Thoracic aorta (tissue), 2 donors: ENCODE data around the gene TMEM129. TPM values are rescaled to one million over a fixed set of nuclear protein-coding genes. Genes with fewer than 3 reads are reported as not detected.

Experiments
- ATAC-seq: fragments of 150-250 bp; one replicate; pipeline ENCODE4 v1.8.0; 2017; ENCODE audit warnings: low read depth; ENCODE audit not compliant: insufficient number of reproducible peaks, low FRiP score
- DNase-seq: peaks from one replicate; pipeline ENCODE4 v3.0.0-alpha.2; 2020; ENCODE audit warnings: low spot score
- H3K27ac ChIP-seq, 2 donors: fragments of 200-600 bp; sonication (generic); 1 replicate in 1 of 2; 2 replicates in 1 of 2; pipeline ENCODE4 v1.5.1; 2016; ENCODE audit warnings: mild to moderate bottlenecking in 2 of 2, moderate library complexity in 2 of 2
- H3K27me3 ChIP-seq: fragments of 200-600 bp; sonication (generic); replicated peaks from 2 replicates; pipeline ENCODE4 v1.6.0; 2016; ENCODE audit warnings: mild to moderate bottlenecking; ENCODE audit not compliant: insufficient read depth
- H3K36me3 ChIP-seq: fragments of 200-600 bp; sonication (generic); one replicate; pipeline ENCODE4 v1.5.1; 2016
- H3K4me1 ChIP-seq, 2 donors: fragments of 200-600 bp; sonication (generic); 1 replicate in 1 of 2; 2 replicates in 1 of 2; pipeline versions ENCODE4 v1.5.1 to v1.6.0; 2016; ENCODE audit warnings: low read depth in 2 of 2, mild to moderate bottlenecking in 1 of 2; ENCODE audit not compliant: control insufficient read depth in 1 of 2
- H3K4me3 ChIP-seq: fragments of 200-600 bp; sonication (generic); 2 replicates; pipeline ENCODE4 v1.5.1; 2016; ENCODE audit warnings: mild to moderate bottlenecking
- H3K9me3 ChIP-seq: fragments of 200-600 bp; sonication (generic); 2 replicates; pipeline ENCODE4 v1.5.1; 2016
- CTCF ChIP-seq: fragments of 200-600 bp; sonication (generic); IDR thresholded peaks from one replicate; pipeline ENCODE4 v1.5.1; 2019; ENCODE audit warnings: antibody characterized with exemption
- total RNA-seq, 2 donors: library from RNA; depleted of rRNA; stranded (reverse); fragments of >200 nt; gene quantifications; one replicate each; pipeline versions ENCODE4 v1.1.0 to v1.2.3, GENCODE V29; 2016

Gene TMEM129
- total RNA-seq, 2 donors from 2014 or later = 58.1 to 104 TPM

GRCh38 chr4:1764670-1765069 lies 43.5 kb upstream of the TMEM129 start:
- no peaks in the 10 kb centered on the region for H3K27me3 ChIP-seq
- TF ChIP-seq CTCF = no peak

GRCh38 chr4:1763550-1764080 lies 42.5 kb upstream of the TMEM129 start:
- no peaks in the 10 kb centered on the region for H3K9me3 ChIP-seq
- H3K27me3 ChIP-seq = no peaks in the 10 kb centered on the region
- no peaks in the 10 kb centered on the region for H3K36me3 ChIP-seq
- H3K4me1 ChIP-seq = peaks cover 3 to 11% of the 10 kb centered on the region in 2 donors
- no peak overlapping the region for H3K27ac ChIP-seq
- ATAC-seq (no peak), DNase-seq (no peak)
- H3K4me3 ChIP-seq = peak overlapping the region; percentile 66
- TF ChIP-seq CTCF = no peak

More at GRCh38 chr4:1764670-1765069, 43.5 kb upstream of the TMEM129 start:
- no peak for DNase-seq
- H3K27ac ChIP-seq = no peak overlapping the region
- peaks cover 3 to 11% of the 10 kb centered on the region in 2 donors for H3K4me1 ChIP-seq
- H3K36me3 ChIP-seq = no peaks in the 10 kb centered on the region
- no peaks in the 10 kb centered on the region for H3K9me3 ChIP-seq
- ATAC-seq = no peak
- no peak overlapping the region for H3K4me3 ChIP-seq

- Histone ChIP-seq H3K4me3 (peak overlapping the region; percentile 66), H3K27me3 (no peaks in the 10 kb centered on the region), H3K4me1 (peaks cover 3 to 11% of the 10 kb centered on the region in 2 donors), H3K9me3 (no peaks in the 10 kb centered on the region), H3K27ac (no peak overlapping the region), H3K36me3 (no peaks in the 10 kb centered on the region)
- no peak for DNase-seq
- ATAC-seq = no peak
- TF ChIP-seq CTCF = no peak
Measured at GRCh38 chr4:1763070-1763549, 42.0 kb upstream of the TMEM129 start.

GRCh38 chr4:1762264-1763010 lies 41.3 kb upstream of the TMEM129 start:
- no peaks in the 10 kb centered on the region for H3K36me3 ChIP-seq
- H3K4me3 ChIP-seq = no peak overlapping the region
- H3K4me1 ChIP-seq = peaks cover 3 to 11% of the 10 kb centered on the region in 2 donors
- H3K27ac ChIP-seq = no peak overlapping the region
- TF ChIP-seq CTCF = no peak
- H3K9me3 ChIP-seq = no peaks in the 10 kb centered on the region
- no peaks in the 10 kb centered on the region for H3K27me3 ChIP-seq
- DNase-seq (no peak), ATAC-seq (no peak)

- no peak for TF ChIP-seq CTCF
- Histone ChIP-seq H3K36me3 (no peaks in the 10 kb centered on the region), H3K4me1 (peaks cover 3 to 11% of the 10 kb centered on the region in 2 donors), H3K4me3 (no peak overlapping the region), H3K9me3 (no peaks in the 10 kb centered on the region), H3K27me3 (no peaks in the 10 kb centered on the region), H3K27ac (no peak overlapping the region)
- DNase-seq (no peak), ATAC-seq (no peak)
Measured at GRCh38 chr4:1761130-1761689, 40.1 kb upstream of the TMEM129 start.
